NCI-H2107 treated with DMSO at 0.1 percent for 48 hours (cell line): ENCODE data around the gene FGF14.

ENCODE experiments used
- DNase-seq: peaks from one replicate; lab custom pipeline; 2025; ENCODE audit not compliant: unreplicated experiment; lab: John Stamatoyannopoulos, UW

The FGF14 gene

DNA sequence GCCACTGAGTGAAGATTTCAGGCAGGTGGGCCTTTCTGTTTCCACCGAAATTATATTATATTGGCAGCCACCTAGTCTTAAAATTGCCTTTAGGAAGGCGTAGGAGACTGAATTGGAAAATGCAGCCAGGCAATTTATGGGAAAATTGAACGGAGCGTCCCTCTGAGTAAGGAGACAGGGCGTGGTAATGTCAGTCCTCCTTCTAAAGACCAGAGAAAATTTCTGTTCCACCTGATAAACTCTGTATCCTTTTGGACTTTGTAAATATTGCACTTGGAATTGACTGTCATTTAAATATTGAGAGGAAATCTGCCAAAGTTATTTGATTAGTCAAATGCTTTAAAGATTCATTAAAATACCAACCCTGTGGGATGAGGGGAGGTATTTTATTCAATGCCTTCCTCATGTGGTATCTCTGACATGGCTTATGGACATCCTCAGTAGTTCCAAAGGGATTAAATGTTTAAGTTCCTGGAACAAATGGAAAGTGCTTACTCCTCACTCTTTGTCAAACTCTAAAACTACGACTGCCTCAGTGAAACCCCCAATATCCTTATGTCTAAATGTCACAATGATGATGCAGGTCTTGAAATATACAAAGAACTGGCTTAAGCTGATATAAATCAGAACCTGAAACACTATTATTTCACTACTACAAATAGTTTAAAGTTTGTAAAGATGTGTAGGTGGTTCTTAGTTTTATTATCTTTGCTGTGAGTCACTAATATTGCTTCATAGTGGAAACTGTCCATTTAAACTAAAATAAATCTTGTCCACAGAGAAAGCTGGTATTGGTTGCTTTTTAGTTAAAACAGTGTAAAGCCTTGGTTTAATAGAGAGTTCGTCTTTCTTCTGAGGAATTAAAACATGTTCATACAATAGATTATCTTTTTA is 203.2 kb downstream of the FGF14 start:
- no peak for DNase-seq

DNA sequence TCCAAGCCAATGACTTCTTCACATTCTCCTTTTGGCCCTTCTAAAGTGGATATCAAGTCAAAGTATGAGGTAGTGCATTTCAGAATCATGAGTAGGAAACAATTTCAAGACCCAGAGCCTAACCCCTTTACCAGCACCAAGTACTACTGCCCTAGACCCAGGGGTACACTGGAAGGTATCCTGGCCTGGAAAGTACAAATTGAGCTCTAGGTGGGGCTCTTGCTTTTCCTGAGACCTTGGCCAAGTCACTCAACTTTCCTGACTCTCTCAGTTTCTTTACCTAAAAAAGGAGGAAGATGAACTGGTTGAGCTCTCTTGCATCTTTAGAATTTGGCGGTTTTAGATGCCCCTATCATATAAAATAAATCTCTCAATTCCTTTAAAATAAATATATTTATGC is 204.7 kb downstream of the FGF14 start:
- no peak for DNase-seq

DNA sequence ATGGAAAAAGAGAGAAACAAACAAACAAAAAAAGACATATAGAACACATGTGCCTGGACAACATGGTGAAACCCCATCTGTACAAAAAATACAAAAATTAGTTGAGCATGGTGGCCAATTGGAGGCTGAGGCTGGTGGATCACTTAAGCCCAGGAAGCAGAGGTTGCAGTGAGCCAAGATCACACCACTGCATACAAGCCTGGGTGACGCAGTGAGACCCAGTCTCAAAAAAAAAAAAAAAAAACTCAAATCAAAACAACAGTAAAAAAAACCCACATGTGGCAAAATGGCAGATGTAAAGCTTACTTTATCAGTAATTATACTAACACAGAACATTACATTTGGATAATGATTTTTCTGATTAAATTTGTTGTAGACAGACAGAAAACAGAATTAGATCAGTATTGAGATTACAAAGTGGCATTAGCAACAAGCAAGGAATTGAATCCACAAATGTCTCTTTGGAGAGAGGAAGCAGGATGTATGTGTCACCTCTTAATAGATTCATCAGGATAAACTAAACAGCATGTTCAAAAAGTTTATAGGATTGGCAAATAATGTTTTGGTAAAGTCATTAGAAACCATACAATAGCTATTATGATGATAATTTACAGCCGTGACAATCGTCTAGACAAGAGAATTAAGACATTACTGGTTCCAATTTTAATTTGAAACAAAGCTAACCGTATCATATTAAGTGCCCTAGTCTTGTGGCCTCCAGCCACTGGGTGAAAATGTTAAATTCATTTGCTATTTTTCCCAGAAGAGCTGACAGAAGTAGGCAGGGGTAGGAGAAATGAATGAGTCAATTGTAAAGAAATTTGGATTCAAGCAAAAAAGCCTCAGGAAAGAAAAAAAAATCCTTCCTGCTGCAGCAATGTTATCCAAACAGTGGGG is 206.0 kb downstream of the FGF14 start:
- DNase-seq: no peak

DNA sequence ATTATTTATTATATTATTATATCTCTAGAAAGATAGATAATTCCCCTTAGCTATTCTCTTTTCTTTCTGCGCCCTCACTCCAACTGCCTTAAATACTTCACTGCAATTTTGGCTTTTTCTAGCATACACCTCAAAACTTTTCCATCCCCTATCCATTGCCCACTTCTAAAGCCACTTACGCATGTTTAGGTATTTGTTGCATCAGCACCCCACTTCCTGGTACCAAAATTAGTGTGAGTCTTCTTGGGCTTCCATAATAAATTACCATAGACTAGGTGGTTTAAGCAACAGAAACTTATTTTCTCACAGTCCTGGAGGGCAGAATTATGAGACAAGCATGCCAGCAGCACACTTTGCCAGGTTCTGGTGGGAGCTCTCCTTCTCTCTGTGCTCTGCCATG is 209.0 kb downstream of the FGF14 start:
- no peak for DNase-seq

DNA sequence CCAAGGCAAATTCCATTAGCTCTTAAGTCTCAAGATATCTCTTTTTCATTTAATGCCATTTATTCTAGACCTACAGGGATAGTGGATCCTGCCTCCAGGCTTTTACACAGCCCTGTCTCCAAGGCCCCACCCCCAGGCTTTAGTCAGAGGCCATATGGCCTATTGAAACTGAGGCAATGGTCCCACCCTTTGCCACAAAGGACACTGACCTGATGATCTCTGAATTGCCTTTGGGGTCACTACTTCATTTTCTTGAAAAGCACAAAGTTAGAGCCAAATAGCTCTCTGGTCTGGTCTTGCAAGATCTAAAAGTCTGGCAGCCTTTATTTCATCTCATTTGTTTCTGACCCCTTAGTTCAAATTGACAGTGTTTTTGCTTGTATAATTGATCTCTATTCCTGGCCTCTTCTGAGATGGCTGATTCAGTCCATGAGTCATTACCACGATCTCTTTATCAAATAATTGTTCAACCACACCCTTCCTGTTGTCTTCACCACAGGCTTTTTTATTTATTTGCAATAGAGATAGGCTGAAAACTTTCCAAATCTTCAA is 209.8 kb downstream of the FGF14 start:
- DNase-seq: no peak

DNA sequence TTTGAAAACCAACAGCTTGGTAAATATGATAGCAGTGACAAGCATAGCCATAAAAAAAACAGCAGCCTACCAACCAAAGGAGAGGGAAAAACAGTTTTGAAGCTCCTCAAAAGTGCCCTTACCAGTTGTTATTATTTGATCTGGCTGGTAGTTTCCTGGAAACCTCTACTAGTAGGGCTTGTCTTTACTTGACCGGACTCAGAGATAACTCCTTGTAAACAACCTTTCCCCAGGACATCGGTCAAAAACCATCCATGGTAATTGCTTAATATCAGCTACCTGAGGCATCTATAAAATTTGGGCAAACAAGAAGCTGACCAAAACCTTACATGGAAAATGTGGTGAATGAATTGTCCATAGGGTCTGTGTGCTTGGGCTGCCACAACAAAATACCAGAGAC is 210.9 kb downstream of the FGF14 start:
- no peak for DNase-seq

DNA sequence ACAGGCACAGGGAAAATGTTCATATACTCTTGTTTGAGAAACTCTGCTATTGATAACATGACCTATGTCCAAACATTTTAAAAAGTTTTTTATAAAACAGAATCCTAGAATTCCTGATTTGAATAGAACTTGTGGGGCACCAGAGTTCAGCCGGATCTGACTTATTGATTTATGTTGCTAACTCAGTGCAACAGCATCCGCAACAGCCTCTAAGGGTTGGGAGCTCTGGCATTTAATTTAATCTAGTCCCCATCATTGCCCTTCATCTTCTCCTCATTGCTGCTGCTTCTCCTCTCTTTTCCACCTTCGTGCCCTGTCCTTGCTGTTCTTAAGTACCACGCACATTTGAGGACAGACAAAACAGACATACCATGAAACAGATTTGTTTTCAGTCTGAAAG is 214.5 kb downstream of the FGF14 start:
- DNase-seq: no peak

DNA sequence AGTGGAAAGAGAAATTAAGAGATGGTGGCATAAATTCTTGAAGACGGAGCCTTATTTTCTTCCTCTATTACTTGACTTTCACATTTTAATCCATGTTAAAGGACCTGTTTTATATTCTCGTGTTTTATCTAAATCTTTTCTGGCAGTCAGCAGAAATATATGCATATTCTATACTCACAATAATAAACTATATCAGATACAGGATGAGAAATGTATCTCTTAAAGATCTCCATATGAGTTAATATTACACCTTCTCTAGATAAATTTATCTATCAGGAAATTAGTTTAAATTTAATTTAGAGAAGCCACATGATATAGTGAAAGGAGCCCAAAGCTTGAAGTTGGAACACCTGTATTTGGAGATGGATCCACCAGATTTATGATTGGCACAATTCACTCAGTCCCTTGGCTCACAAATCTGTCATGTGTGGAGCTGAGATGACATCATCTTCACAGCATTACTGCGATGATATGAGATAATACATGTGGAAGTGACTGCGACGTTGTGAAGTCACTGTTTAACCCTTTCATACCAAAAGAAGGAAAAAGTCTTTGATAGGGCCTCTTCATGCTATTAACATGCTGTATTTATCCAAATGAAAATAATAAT is 216.4 kb downstream of the FGF14 start:
- DNase-seq: no peak

DNA sequence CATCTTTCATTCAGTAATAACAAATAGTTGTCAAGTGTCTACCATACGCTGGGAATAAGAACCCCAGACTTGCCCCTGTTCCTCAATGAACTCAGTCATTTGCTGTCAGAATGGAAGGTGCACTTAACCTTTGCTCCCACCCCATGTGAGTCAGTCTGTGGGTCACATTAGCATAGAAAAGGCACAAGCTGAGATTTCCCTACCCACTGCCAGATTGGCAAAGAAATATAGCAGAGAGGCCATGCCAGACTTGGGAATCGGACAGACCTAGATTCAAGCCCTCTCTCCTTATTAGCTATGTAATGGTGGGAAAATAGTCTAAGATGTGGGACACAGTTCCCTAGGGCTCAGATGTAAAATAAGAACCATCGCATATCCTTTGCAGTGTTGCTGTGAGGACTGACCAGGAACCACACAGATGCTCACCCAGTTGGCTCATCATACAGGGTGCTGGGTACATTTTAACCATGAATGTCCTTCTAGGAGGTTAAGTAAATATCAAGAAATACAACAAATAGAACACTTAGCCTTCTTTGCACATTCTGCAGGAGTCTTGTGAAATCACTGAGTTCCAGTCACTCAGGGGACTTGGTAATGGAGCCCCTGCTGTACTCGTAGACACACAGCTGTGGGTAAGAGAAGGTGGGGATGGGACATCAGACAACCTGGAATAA is 218.2 kb downstream of the FGF14 start:
- DNase-seq: no peak

DNA sequence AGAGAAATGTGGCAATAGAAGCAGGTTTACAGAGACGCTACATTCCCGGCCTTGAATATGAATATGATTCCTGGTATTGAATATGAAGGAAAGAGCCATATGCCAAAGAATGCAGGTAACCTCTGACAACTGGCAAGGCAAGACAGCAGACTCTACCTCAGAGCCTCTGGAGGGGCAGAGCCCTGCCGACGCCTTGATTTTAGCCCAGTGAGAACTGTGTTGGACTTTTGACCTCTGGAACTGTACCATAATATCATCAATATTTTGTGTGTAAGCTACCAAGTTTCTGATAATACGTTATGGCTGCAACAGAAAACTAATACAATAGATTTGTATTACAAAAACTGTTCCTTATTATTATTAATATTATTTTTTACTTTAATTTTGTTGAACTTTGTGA is 219.7 kb downstream of the FGF14 start:
- no peak for DNase-seq

DNA sequence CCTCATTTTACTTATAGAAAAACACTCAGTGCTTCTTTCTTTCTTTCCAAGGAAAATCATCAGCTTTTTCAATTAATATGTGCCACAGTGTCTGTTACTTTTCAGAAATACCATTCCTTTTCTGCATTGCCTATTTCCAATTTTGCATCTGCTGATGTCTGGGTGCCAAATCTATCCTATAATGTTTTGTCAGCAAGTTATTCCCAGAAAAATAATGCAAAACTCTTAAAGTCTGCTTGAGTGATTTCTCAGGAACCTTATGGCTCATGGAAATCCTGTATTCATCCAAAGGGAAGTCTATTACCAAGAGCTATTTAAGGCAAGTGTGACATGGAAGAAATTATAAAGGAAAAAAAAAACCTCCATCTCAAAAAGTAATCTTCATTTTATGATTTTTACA is 224.4 kb downstream of the FGF14 start:
- no peak for DNase-seq

DNA sequence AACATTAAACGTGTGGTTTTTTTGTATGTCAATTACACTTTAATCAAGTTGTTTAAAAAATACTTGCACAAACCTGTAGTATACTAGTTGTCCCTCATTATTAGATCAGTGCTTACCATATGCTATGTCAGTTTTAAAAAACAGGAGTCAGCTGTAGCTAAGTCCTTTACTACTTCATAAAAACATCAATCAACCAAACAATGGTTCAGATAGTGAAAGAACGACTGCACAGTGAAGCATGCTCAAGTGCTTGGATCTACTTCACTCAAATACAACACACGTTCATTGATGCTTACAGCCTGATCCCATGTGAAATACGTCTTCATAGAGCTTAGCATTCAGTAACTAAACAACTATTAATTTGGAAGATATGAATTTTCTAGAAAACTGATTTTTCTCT is 225.0 kb downstream of the FGF14 start:
- DNase-seq: peak; percentile 6

DNA sequence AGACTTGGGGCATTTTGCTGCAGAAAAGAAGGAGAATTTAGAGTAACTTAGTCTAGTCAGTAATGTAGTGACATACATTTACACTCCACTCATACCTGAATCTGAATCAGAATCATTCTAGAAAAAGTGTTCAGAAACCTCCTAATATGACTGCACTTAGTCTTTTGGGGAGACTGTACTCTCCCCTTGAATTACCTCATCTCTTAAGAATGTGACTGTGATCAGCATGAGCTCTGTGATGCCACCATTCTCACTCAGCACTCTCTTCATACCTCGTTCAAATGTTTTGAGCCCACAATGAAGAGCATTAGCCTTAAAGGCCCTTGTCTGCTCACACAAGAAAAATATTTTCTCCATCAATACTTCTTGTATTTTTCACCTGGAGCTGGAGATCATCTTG is 229.4 kb downstream of the FGF14 start:
- no peak for DNase-seq

DNA sequence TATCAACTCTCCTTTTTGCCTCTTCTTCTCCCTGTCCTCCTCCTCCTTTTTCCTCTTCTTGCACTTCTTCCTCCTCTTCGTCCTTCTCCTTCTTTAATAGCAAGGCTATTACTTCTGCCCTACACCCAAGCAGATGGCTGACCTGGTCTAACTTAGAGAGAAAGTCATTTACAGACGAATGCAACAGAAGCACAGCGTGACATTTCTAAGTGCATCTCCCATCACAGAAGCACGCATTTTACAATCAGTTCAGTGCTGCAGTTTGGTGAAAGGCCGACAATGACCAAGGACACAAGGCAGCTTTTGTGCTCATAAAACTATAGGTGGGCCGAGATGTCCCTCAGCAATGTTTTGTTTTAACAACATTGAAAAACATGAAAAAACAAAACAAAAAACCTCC is 231.5 kb downstream of the FGF14 start:
- no peak for DNase-seq

DNA sequence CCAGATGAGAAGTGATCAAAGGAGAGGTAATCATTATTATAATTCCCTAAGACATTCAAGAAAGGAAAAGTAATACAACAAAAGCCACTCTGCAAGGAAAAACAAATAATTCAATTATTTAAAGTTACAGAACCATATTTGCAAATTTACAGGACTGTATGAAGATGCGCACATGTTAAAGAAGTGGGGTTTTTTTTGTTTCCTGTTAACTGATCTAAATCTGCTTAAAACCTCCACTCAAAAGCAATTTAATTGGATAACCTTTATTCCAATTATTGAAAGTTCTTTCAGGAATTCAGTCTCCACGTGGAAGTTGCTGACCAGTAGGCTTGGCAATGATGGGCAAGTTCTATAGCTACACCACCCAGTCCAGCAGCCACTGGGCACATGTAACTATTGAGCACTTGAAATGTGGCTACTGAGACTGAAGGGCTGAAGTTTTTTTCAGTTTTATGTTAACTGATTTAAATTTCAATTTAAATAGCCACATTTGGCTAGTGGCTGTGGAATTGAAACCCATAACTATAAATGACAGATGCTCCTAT is 232.3 kb downstream of the FGF14 start:
- no peak for DNase-seq

DNA sequence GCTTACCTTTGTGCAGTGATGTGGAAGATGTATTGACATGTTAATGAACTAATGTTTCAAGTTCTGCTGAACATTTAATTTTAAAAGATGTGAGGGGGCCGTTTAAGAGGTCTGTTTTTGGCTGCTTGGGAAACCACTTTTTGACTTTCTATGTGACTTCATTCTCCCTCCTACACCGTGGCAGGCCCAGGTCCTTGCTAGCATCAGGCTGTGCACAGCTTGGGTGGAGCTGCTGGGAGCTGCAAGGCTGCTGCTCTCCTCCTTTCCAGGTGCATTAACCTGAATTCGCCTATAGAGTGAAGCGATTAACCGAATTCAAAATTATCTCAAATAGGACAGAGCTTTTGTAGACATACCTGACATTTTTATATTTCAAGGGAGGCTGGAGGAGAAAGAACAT is 249.1 kb downstream of the FGF14 start:
- DNase-seq: no peak

DNA sequence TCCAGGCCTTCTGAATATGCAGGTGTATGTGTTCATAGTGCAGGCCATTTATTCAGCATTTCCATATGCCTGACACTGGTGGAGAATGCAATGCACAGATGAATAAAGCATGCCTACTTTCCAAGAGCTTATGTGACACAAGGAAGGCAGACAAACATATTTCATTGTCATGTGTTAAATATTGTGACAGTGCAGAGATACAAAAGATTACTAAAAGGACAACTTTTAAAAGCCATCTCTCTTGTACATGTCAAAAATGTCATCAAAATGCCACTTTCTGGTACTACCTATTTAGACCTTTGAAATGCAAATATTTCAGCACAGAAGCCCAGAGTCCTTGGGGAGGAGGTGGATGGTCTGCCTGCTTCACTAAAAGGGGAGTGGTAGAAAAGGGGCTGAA is 254.5 kb downstream of the FGF14 start:
- DNase-seq: no peak

DNA sequence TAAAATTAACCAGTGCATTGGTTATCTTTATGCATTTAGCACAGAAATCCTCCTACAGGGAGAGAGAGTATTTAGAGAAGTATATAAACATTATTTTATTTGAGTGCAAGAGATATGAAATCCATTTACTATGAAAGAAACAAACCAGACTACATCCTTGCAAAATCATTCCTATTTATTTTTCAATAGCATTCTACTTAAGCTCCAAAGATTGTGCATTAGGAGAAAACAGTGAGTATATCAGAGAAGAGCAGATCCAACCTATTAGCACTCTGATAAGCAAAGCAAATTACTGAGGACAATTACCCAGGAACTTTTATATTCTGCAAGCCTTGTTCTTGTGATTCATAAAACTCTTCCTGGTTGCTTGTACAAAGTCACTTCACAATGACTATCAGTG is 256.1 kb downstream of the FGF14 start:
- DNase-seq: no peak

DNA sequence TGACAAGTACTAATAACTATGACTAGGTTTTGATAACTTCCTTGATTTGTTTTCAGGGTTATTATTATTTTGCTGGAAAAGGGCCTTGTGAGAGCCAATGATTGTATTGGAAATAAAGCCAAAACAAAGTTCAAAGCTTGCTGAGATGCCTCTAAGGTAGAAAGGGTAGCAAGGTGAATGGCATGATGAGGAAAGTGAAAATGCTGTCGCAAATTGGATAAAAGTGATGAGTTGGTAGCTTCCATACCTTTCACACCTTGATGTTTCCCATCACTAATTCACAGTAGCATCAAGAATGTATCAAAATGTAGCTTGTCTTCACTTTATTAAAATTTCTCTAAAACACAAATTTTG is 259.4 kb downstream of the FGF14 start:
- no peak for DNase-seq

DNA sequence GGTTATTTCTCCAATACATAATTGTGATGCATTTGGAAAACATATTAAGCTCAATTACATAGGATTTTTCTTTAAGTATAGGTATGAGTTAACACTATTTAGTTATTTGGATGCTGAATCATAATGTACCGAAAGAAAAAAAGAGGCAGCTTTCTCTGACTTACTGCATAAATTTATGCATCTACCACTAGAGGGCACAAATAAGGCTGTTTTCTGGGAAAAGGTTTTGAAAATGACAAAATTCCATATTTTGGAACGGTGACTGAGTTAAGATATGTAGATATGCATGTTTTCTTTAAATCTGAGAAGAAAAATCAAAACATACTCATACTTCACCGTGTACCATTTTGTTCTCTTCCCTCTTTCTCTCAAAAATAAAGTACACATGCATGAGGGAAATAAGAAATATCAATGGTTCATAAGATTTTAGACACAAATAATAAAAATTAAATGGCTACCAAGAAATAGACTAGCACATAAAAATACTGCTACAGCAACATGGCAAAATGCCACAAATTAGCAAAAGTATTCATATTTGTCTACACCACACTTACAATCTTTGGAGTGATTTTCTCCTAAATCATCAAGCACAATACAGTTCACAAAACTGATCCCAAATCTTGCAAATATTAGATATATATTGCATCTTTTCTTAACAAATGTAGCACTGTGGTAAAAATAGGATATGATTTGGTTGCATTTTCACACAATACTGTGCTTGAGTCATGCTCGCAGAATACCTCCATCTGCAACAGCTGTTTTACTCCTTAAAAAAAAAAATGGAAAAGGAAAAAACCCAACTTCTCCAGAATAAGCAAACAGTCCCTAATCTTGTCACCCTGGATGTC is 260.0 kb downstream of the FGF14 start:
- DNase-seq: no peak
